Adipocyte (in vitro differentiated cells): Measurements from ENCODE around the gene SERPINI2.

Experiments
- DNase-seq: peaks from one replicate; pipeline ENCODE4 v3.0.0-alpha.2; 2015; ENCODE audit warnings: low read depth
- H3K27me3 ChIP-seq: replicated peaks from 2 replicates; pipeline ENCODE4 v1.7.0; 2013; ENCODE audit warnings: mild to moderate bottlenecking, low read length, moderate library complexity; ENCODE audit not compliant: control insufficient read depth, insufficient read depth
- H3K36me3 ChIP-seq: 2 replicates; pipeline ENCODE4 v1.7.0; 2013; ENCODE audit warnings: low read length, mild to moderate bottlenecking, moderate library complexity; ENCODE audit not compliant: control insufficient read depth, insufficient read depth, severe bottlenecking
- H3K4me1 ChIP-seq: 2 replicates; pipeline ENCODE4 v1.7.0; 2013; ENCODE audit warnings: mild to moderate bottlenecking, low read length, moderate library complexity; ENCODE audit not compliant: control insufficient read depth, insufficient read depth
- H3K4me3 ChIP-seq: 2 replicates; pipeline ENCODE4 v1.7.0; 2013; ENCODE audit warnings: mild to moderate bottlenecking, low read length, moderate library complexity
- H3K9ac ChIP-seq: 2 replicates; pipeline ENCODE4 v1.7.0; 2013; ENCODE audit warnings: mild to moderate bottlenecking, low read length, moderate library complexity
- H3K9me3 ChIP-seq: 2 replicates; pipeline ENCODE4 v1.7.0; 2013; ENCODE audit warnings: mild to moderate bottlenecking, low read length, moderate library complexity; ENCODE audit not compliant: control insufficient read depth

Gene SERPINI2, protein sequence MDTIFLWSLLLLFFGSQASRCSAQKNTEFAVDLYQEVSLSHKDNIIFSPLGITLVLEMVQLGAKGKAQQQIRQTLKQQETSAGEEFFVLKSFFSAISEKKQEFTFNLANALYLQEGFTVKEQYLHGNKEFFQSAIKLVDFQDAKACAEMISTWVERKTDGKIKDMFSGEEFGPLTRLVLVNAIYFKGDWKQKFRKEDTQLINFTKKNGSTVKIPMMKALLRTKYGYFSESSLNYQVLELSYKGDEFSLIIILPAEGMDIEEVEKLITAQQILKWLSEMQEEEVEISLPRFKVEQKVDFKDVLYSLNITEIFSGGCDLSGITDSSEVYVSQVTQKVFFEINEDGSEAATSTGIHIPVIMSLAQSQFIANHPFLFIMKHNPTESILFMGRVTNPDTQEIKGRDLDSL

GRCh38 chr3:167473863-167474262 lies at the start of gene SERPINI2:
Gene SERPINI2, minus strand, starts transcription at chr3:167474042. Its CDS starts 2,208 bp downstream, at chr3:167471834.
- Histone ChIP-seq H3K36me3 (no peaks in the 10 kb centered on the region), H3K9ac (no peak within 1 kb of the TSS), H3K9me3 (no peaks in the 10 kb centered on the region), H3K4me1 (no peaks in the 10 kb centered on the region), H3K4me3 (no peak within 1 kb of the TSS), H3K27me3 (no peaks in the 10 kb centered on the region)
- DNase-seq = no peak

DNA sequence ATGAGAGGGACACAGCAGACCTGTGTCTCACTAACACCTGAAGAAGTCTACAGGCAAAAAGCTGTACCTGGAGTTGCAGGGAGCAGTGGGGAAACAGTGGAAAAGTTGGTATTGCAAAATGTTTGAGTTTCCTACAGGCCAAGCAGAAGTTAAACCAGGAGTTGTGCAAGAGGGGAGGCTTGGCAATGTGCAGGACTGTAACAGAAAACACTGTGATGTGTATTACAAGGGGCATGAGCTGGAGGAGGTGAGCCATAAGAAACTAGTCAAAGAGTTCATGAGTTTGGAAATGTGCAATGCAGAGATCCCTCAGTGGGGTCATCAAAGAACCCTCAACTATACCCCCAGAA lies 47.1 kb upstream of the SERPINI2 start:
- H3K4me3 ChIP-seq = no peak overlapping the region
- H3K36me3 ChIP-seq = no peaks in the 10 kb centered on the region
- no peaks in the 10 kb centered on the region for H3K4me1 ChIP-seq
- no peak for DNase-seq
- no peak overlapping the region for H3K9ac ChIP-seq
- H3K27me3 ChIP-seq = no peaks in the 10 kb centered on the region
- no peaks in the 10 kb centered on the region for H3K9me3 ChIP-seq

DNA sequence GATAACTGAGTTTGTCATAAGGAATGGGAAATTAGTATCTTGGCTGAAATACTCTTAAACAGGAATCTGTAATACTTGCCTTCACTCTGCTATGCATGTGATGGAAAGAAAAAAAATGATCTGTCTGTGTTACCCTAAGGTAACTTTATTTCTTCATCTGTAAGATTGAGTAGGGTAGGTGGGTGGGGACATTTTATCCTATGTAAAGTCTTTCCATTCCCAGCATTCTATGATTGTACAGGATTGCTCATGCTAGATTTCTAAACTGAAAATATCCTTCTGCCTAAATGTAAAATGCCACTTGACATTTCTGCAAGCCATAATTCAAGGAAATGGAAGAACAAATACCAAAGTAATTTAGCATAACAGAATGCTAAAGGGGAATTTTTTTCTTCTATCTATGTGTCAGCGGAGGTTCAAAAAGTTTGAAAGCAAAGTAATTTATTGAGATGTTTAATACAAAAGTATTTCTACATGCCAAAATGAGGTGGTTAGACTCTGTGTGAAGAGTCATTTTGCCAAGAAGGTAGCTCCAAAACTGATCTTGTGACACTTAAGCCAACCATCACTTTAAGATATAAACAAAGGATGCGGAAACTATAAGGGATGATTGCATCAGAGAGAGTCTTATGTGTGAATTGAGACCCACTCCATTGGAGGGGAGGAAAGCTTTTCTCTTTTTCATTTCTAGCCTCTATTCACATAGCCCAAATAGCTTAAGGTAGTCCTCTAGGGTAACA lies 46.6 kb upstream of the SERPINI2 start:
- no peak overlapping the region for H3K9ac ChIP-seq
- no peaks in the 10 kb centered on the region for H3K36me3 ChIP-seq
- no peak overlapping the region for H3K4me3 ChIP-seq
- no peaks in the 10 kb centered on the region for H3K9me3 ChIP-seq
- DNase-seq = no peak
- H3K27me3 ChIP-seq = no peaks in the 10 kb centered on the region
- no peaks in the 10 kb centered on the region for H3K4me1 ChIP-seq

DNA sequence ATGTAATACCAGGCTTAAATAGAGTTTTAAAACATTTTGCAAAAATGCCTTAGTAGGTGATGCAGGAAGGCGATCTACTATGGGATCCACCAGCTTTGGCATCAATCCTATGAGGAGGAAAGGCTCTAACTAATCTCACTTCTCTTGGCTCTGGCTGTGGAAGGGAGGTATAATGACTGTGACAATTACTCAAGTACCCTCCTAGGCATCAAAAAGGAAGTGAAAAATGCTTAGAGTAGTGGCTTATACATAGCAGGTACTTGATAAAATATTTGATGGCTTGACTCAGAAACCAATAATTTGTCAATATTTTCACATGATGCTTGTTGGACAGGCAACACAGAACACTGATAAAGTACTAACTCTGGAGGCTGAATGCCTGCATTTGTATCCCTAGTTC lies 34.1 kb upstream of the SERPINI2 start:
- H3K36me3 ChIP-seq = no peaks in the 10 kb centered on the region
- H3K27me3 ChIP-seq = no peaks in the 10 kb centered on the region
- H3K4me3 ChIP-seq = no peak overlapping the region
- no peak overlapping the region for H3K9ac ChIP-seq
- DNase-seq = no peak
- no peaks in the 10 kb centered on the region for H3K9me3 ChIP-seq
- H3K4me1 ChIP-seq = no peaks in the 10 kb centered on the region

- H3K9me3 ChIP-seq = no peaks in the 10 kb centered on the region
- H3K9ac ChIP-seq = no peak overlapping the region
- no peaks in the 10 kb centered on the region for H3K27me3 ChIP-seq
- no peak overlapping the region for H3K4me3 ChIP-seq
- no peaks in the 10 kb centered on the region for H3K36me3 ChIP-seq
- DNase-seq = no peak
- no peaks in the 10 kb centered on the region for H3K4me1 ChIP-seq
Measured at GRCh38 chr3:167502401-167502800, 28.6 kb upstream of the SERPINI2 start.

GRCh38 chr3:167501941-167502340 lies 28.1 kb upstream of the SERPINI2 start:
- H3K4me3 ChIP-seq = no peak overlapping the region
- no peaks in the 10 kb centered on the region for H3K27me3 ChIP-seq
- DNase-seq = no peak
- H3K9ac ChIP-seq = no peak overlapping the region
- H3K4me1 ChIP-seq = no peaks in the 10 kb centered on the region
- no peaks in the 10 kb centered on the region for H3K9me3 ChIP-seq
- H3K36me3 ChIP-seq = no peaks in the 10 kb centered on the region

DNA sequence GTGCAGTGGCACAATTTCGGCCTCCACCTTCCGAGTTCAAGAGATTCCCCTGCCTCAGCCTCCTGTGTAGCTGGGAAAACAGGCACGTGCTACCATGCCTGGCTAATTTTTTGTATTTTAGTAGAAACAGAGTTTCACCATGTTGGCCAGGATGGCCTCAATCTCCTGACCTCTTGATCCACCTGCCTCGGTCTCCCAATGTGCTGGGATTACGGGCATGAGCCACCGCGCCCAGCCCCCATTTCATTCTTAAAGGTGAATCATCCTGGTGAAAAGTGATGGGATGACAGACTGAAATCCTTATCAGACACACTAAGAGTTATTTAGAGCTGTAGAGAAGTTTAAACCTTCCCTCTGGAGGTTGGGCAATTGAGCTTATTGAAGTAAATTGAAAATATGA lies 24.1 kb upstream of the SERPINI2 start:
- no peaks in the 10 kb centered on the region for H3K27me3 ChIP-seq
- no peaks in the 10 kb centered on the region for H3K9me3 ChIP-seq
- H3K4me3 ChIP-seq = no peak overlapping the region
- no peak overlapping the region for H3K9ac ChIP-seq
- no peaks in the 10 kb centered on the region for H3K36me3 ChIP-seq
- DNase-seq = no peak
- no peaks in the 10 kb centered on the region for H3K4me1 ChIP-seq

DNA sequence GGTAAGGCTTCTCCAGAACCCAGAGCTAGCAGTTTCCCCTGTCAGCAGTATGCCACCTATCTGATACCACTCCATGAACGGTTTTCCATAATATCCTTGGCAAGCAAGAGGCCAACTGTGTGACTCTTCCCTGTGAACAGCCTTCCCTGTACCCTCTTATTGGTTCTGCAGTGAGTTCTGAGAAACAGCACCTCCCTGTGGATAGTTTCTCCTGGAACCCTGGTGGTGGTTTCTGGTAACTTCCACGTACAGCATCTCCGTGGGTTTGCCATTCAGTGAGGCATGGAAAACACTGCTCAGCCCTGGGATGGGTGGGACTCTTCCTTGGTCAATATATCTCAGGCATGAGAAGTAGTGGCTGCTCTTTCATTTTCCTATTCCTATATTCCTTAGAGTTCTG lies 19.4 kb upstream of the SERPINI2 start:
- Histone ChIP-seq H3K9me3 (no peaks in the 10 kb centered on the region), H3K27me3 (no peaks in the 10 kb centered on the region), H3K4me3 (no peak overlapping the region), H3K4me1 (no peaks in the 10 kb centered on the region), H3K36me3 (no peaks in the 10 kb centered on the region), H3K9ac (no peak overlapping the region)
- no peak for DNase-seq

GRCh38 chr3:167491621-167492020 lies 17.8 kb upstream of the SERPINI2 start:
- H3K36me3 ChIP-seq = no peaks in the 10 kb centered on the region
- no peaks in the 10 kb centered on the region for H3K27me3 ChIP-seq
- no peak for DNase-seq
- no peak overlapping the region for H3K4me3 ChIP-seq
- H3K4me1 ChIP-seq = no peaks in the 10 kb centered on the region
- H3K9ac ChIP-seq = no peak overlapping the region
- H3K9me3 ChIP-seq = no peaks in the 10 kb centered on the region

DNA sequence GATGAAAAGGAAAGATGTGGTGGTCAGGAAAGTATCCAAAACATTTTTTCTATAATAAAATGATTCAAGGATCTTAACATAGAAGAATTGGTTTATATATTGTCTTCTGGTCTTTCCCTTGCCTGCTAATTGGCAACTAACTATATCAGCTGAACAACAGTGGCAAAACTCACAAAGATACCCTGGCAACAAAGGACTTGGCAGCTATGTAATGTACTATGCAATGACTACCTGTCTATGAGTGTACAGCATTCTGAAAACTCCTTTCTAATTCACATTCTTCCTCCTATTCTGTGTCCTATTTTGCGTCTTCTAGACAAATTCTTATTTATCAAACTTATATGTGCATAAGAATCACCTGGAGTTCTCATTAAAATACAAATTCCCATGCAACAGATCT lies 15.7 kb upstream of the SERPINI2 start:
- H3K9me3 ChIP-seq = no peaks in the 10 kb centered on the region
- no peak for DNase-seq
- no peaks in the 10 kb centered on the region for H3K36me3 ChIP-seq
- no peak overlapping the region for H3K4me3 ChIP-seq
- H3K27me3 ChIP-seq = no peaks in the 10 kb centered on the region
- no peak overlapping the region for H3K9ac ChIP-seq
- H3K4me1 ChIP-seq = no peaks in the 10 kb centered on the region

- no peak overlapping the region for H3K9ac ChIP-seq
Measured at GRCh38 chr3:167487556-167487955, 13.7 kb upstream of the SERPINI2 start.

More at GRCh38 chr3:167487556-167487955, 13.7 kb upstream of the SERPINI2 start:
- Histone ChIP-seq H3K9me3 (no peaks in the 10 kb centered on the region), H3K36me3 (no peaks in the 10 kb centered on the region), H3K27me3 (no peaks in the 10 kb centered on the region), H3K4me3 (no peak overlapping the region), H3K4me1 (no peaks in the 10 kb centered on the region)
- DNase-seq = no peak
